A673 (cell line): Measurements from ENCODE around the gene LRRC18.

Experiments used
- EZH2 ChIP-seq: fragments of 200-600 bp; sonication (generic); IDR thresholded peaks from 2 replicates; pipeline ENCODE4 v1.6.1; 2017; ENCODE audit warnings: borderline replicate concordance, low read depth, mild to moderate bottlenecking, mixed read lengths, antibody characterized with exemption, low read length; ENCODE audit not compliant: poor library complexity, severe bottlenecking
- TF ChIP-seq, protein P1 (sequence below): fragments of 300-800, 200-600 bp; sonication (generic); conservative IDR thresholded peaks from 2 replicates; pipeline ENCODE4 v1.5.1; 2017; ENCODE audit warnings: low read depth, mild to moderate bottlenecking, antibody characterized with exemption, low read length, moderate library complexity, mixed read lengths

GRCh38 chr10:48978318-48978717 is 38.7 kb upstream of the LRRC18 start:
- TF ChIP-seq, protein P1, sequence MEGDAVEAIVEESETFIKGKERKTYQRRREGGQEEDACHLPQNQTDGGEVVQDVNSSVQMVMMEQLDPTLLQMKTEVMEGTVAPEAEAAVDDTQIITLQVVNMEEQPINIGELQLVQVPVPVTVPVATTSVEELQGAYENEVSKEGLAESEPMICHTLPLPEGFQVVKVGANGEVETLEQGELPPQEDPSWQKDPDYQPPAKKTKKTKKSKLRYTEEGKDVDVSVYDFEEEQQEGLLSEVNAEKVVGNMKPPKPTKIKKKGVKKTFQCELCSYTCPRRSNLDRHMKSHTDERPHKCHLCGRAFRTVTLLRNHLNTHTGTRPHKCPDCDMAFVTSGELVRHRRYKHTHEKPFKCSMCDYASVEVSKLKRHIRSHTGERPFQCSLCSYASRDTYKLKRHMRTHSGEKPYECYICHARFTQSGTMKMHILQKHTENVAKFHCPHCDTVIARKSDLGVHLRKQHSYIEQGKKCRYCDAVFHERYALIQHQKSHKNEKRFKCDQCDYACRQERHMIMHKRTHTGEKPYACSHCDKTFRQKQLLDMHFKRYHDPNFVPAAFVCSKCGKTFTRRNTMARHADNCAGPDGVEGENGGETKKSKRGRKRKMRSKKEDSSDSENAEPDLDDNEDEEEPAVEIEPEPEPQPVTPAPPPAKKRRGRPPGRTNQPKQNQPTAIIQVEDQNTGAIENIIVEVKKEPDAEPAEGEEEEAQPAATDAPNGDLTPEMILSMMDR, result no peak
- TF ChIP-seq EZH2, result no peak
